Activated CD8-positive, alpha-beta memory T cell treated with anti-CD3 and anti-CD28 coated beads, Interleukin-2, amount 50 U/mL, for 24 hours (primary cell): Measurements from ENCODE around the gene IPCEF1.
"Not testable (repeated sequence)": the region's sequence is repeated elsewhere in the genome, so short reads cannot be mapped to it uniquely, and the experiment has no call there.

ENCODE experiments used
- DNase-seq: peaks from one replicate; pipeline ENCODE4 v3.0.0-alpha.2; 2020; ENCODE audit errors: extremely low read depth

IPCEF1 gene

GRCh38 chr6:154219250-154219649, 137.4 kb downstream of the IPCEF1 start:
- no peak for DNase-seq

GRCh38 chr6:154218787-154219186, 137.8 kb downstream of the IPCEF1 start:
- no peak for DNase-seq

GRCh38 chr6:154218301-154218700, 138.3 kb downstream of the IPCEF1 start:
- DNase-seq = no peak

GRCh38 chr6:154213782-154214181, 142.8 kb downstream of the IPCEF1 start:
- no peak for DNase-seq

GRCh38 chr6:154210678-154211077, 145.9 kb downstream of the IPCEF1 start:
- DNase-seq = no peak

GRCh38 chr6:154209555-154209954, 147.0 kb downstream of the IPCEF1 start:
- no peak for DNase-seq

GRCh38 chr6:154206996-154207395, 149.6 kb downstream of the IPCEF1 start:
- DNase-seq = no peak

GRCh38 chr6:154206141-154206540, 150.5 kb downstream of the IPCEF1 start:
- no peak for DNase-seq

- no peak for DNase-seq
Observed at GRCh38 chr6:154202958-154203357, 153.6 kb downstream of the IPCEF1 start.

- DNase-seq = no peak
Observed at GRCh38 chr6:154202339-154202738, 154.3 kb downstream of the IPCEF1 start.

GRCh38 chr6:154201688-154202087, 154.9 kb downstream of the IPCEF1 start:
- not testable (repeated sequence) for DNase-seq

GRCh38 chr6:154197196-154197860, 159.3 kb downstream of the IPCEF1 start:
- DNase-seq = no peak

GRCh38 chr6:154196333-154196885, 160.2 kb downstream of the IPCEF1 start:
- DNase-seq = no peak

- DNase-seq = no peak
Observed at GRCh38 chr6:154187714-154188113, 168.9 kb downstream of the IPCEF1 start.

- no peak for DNase-seq
Observed at GRCh38 chr6:154187203-154187602, 169.4 kb downstream of the IPCEF1 start.

GRCh38 chr6:154179434-154179833, 177.2 kb downstream of the IPCEF1 start:
- no peak for DNase-seq

GRCh38 chr6:154172393-154172792, 184.2 kb downstream of the IPCEF1 start:
- not testable (repeated sequence) for DNase-seq

- no peak for DNase-seq
Observed at GRCh38 chr6:154170106-154170505, 186.5 kb downstream of the IPCEF1 start.

- no peak for DNase-seq
Observed at GRCh38 chr6:154169193-154169847, 187.3 kb downstream of the IPCEF1 start.

- no peak for DNase-seq
Observed at GRCh38 chr6:154167126-154167525, 189.5 kb downstream of the IPCEF1 start.

- DNase-seq = no peak
Observed at GRCh38 chr6:154166140-154166539, 190.5 kb downstream of the IPCEF1 start.

GRCh38 chr6:154165478-154165877, 191.1 kb downstream of the IPCEF1 start:
- no peak for DNase-seq

- no peak for DNase-seq
Observed at GRCh38 chr6:154164397-154164796, 192.2 kb downstream of the IPCEF1 start.
